CD4-positive, CD25-positive, alpha-beta regulatory T cell (primary cell): ENCODE results near the gene POLR1B. TPM values are rescaled to one million over a fixed set of nuclear protein-coding genes. Genes with fewer than 3 reads are reported as not detected.
A peak's percentile ranks its signal among the peaks of the same experiment; 100 is the strongest.
"Not testable (repeated sequence)": the region's sequence is repeated elsewhere in the genome, so short reads cannot be mapped to it uniquely, and the experiment has no call there.

ENCODE experiments used
- ATAC-seq, 2 donors: fragments of 150-1000 bp; cut with Tn5 transposase; one replicate each; pipeline ENCODE4 v1.10.0; 2021; ENCODE audit warnings: low read depth in 2 of 2, moderate number of reproducible peaks in 2 of 2, moderate library complexity in 1 of 2
- DNase-seq, 3 donors: peaks; one replicate each; pipeline versions ENCODE4 v3.0.0 to v3.0.0-alpha.2; 2012 to 2022; ENCODE audit warnings: mixed read lengths in 1 of 3
- H3K27ac ChIP-seq: one replicate; pipeline ENCODE4 v1.7.0; 2013; ENCODE audit warnings: mild to moderate bottlenecking, low read length; ENCODE audit not compliant: insufficient read depth, poor library complexity, severe bottlenecking
- H3K27me3 ChIP-seq: one replicate; pipeline ENCODE4 v1.7.0; 2013; ENCODE audit warnings: low read length; ENCODE audit not compliant: control insufficient read depth, insufficient read depth
- H3K36me3 ChIP-seq: one replicate; pipeline ENCODE4 v1.7.0; 2013; ENCODE audit warnings: mild to moderate bottlenecking, low read length, moderate library complexity; ENCODE audit not compliant: control insufficient read depth, insufficient read depth
- H3K4me1 ChIP-seq: 2 replicates; pipeline ENCODE4 v1.7.0; 2013; ENCODE audit warnings: mild to moderate bottlenecking, low read length; ENCODE audit not compliant: insufficient read depth, control insufficient read depth, poor library complexity, severe bottlenecking
- H3K4me3 ChIP-seq: one replicate; pipeline ENCODE4 v1.7.0; 2013; ENCODE audit warnings: low read depth, mild to moderate bottlenecking, low read length, moderate library complexity
- H3K9me3 ChIP-seq, 2 experiments: 1 replicate in 1 of 2; 2 replicates in 1 of 2; pipeline ENCODE4 v1.7.0; 2013; ENCODE audit warnings: low read length in 2 of 2, mild to moderate bottlenecking in 1 of 2, moderate library complexity in 1 of 2; ENCODE audit not compliant: control insufficient read depth in 2 of 2
- H3K27ac Mint-ChIP-seq, 3 donors: one replicate each; pipeline ENCODE4 v1.8.0; 2020 to 2022; ENCODE audit warnings: mild to moderate bottlenecking in 3 of 3, mixed read lengths in 3 of 3, moderate library complexity in 2 of 3
- H3K27me3 Mint-ChIP-seq: one replicate; pipeline ENCODE4 v1.8.0; 2022; ENCODE audit warnings: mild to moderate bottlenecking, mixed read lengths
- H3K36me3 Mint-ChIP-seq: one replicate; pipeline ENCODE4 v1.8.0; 2020; ENCODE audit warnings: mixed read lengths
- H3K4me1 Mint-ChIP-seq, 4 donors: one replicate each; pipeline ENCODE4 v1.8.0; 2020 to 2022; ENCODE audit warnings: mixed read lengths in 4 of 4, mild to moderate bottlenecking in 1 of 4
- H3K4me3 Mint-ChIP-seq, 4 donors: one replicate each; pipeline ENCODE4 v1.8.0; 2020 to 2022; ENCODE audit warnings: mild to moderate bottlenecking in 4 of 4, mixed read lengths in 4 of 4, moderate library complexity in 3 of 4
- H3K9me3 Mint-ChIP-seq, 7 donors: one replicate each; pipeline ENCODE4 v1.8.0; 2020 to 2022; ENCODE audit warnings: mixed read lengths in 7 of 7, mild to moderate bottlenecking in 3 of 7, moderate library complexity in 2 of 7
- polyA plus RNA-seq, 4 donors: library from polyadenylated mRNA; unstranded; fragments of 300-500 nt; fragmentation: Illumina TruSeq; gene quantifications; one replicate each; pipeline ENCODE4 v1.2.3, GENCODE V29; 2021
- total RNA-seq: library from RNA; stranded (reverse); gene quantifications from one replicate; pipeline ENCODE4 v1.2.3, GENCODE V29; 2022

POLR1B gene
- total and polyA plus RNA-seq, 5 donors from 2014 or later = 14.3 to 34.4 (median 21.7) TPM

DNA sequence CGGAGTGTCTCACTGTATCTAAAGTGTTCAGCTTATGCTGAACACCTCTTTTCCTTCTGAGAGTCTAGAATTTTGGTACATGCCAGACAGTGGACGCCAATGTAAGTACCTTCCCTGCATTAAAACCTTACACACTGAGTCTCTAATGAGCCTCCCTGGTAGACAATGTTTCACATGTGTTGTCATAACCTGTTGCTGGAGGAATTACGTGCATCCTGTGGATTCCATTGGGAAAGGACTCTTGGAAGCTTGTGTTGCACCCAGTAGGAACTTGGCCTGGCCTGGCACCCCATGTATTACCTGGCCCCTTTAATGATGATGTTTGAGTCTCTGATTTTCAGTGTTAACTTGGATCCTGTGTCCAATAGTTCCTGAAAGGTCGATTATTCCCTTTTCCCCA lies 62.7 kb downstream of the POLR1B start:
- Histone ChIP-seq H3K9me3 (no peaks in the 10 kb centered on the region), H3K4me1 (no peaks in the 10 kb centered on the region), H3K4me3 (no peak overlapping the region), H3K36me3 (no peaks in the 10 kb centered on the region), H3K27me3 (no peaks in the 10 kb centered on the region), H3K27ac (no peak overlapping the region)
- peaks cover 4% of the 10 kb centered on the region for H3K27me3 Mint-ChIP-seq
- no peaks in the 10 kb centered on the region for H3K36me3 Mint-ChIP-seq
- ATAC-seq (no peak), DNase-seq (no peak)
- peaks cover 0 to 4% (median 3%) of the 10 kb centered on the region in 4 donors for H3K4me1 Mint-ChIP-seq
- H3K9me3 Mint-ChIP-seq = no peaks in the 10 kb centered on the region
- H3K27ac Mint-ChIP-seq = no peak overlapping the region
- no peak overlapping the region for H3K4me3 Mint-ChIP-seq

DNA sequence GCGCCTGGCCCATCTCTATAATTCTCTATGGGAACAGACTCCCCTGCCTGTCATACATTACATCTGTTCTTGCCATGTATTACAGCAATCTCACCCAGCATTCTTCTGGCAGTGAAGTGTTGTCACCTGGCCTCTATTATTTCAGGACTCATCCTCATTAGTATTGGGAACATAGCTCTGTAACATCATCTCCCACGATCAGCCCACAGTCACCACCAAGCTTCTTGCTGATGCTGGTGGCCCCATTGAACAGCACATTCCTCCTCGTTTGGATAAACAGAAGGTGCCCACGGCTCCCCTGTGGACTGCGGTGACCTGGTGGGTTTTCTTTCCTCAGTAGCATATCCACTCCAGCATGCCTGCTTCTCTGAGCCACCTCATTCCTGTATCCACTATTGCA lies 63.7 kb downstream of the POLR1B start:
- Mint-ChIP-seq H3K4me3 (no peak overlapping the region), H3K9me3 (no peaks in the 10 kb centered on the region), H3K27me3 (peaks cover 4% of the 10 kb centered on the region), H3K36me3 (no peaks in the 10 kb centered on the region), H3K27ac (peak overlapping the region in 1 of 3 donors; percentile 8), H3K4me1 (no peaks in the 10 kb centered on the region)
- no peak for DNase-seq
- H3K4me3 ChIP-seq = no peak overlapping the region
- H3K27me3 ChIP-seq = no peaks in the 10 kb centered on the region
- ATAC-seq = no peak
- H3K4me1 ChIP-seq = no peaks in the 10 kb centered on the region
- H3K36me3 ChIP-seq = no peaks in the 10 kb centered on the region
- no peak overlapping the region for H3K27ac ChIP-seq
- H3K9me3 ChIP-seq = no peaks in the 10 kb centered on the region

DNA sequence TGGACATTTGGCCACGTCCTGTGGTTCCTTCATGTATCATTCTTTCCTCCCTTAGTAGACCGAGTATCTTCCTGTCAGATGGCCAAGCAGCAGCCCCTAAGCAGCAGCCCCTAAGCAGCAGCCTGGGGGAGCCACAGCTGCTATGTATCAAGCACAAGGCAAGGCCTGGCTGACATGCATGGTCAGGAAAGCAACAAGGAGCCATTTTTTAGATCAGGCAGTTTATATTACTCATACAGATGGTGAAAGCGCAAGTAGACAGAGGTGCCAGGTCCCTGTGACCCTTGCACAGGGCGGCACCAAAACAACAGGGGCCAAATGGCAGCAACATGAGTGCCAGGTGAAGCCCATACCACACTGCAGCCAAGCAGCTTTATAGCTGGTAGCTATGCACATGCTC lies 64.3 kb downstream of the POLR1B start:
- Histone ChIP-seq H3K9me3 (no peaks in the 10 kb centered on the region), H3K4me3 (no peak overlapping the region), H3K27ac (no peak overlapping the region), H3K36me3 (no peaks in the 10 kb centered on the region), H3K4me1 (no peaks in the 10 kb centered on the region), H3K27me3 (no peaks in the 10 kb centered on the region)
- peaks cover 8% of the 10 kb centered on the region for H3K27me3 Mint-ChIP-seq
- no peak for ATAC-seq
- no peaks in the 10 kb centered on the region for H3K36me3 Mint-ChIP-seq
- peak overlapping the region in 1 of 3 donors; percentile 8 for H3K27ac Mint-ChIP-seq
- no peak for DNase-seq
- no peaks in the 10 kb centered on the region for H3K4me1 Mint-ChIP-seq
- H3K9me3 Mint-ChIP-seq = no peaks in the 10 kb centered on the region
- H3K4me3 Mint-ChIP-seq = no peak overlapping the region

DNA sequence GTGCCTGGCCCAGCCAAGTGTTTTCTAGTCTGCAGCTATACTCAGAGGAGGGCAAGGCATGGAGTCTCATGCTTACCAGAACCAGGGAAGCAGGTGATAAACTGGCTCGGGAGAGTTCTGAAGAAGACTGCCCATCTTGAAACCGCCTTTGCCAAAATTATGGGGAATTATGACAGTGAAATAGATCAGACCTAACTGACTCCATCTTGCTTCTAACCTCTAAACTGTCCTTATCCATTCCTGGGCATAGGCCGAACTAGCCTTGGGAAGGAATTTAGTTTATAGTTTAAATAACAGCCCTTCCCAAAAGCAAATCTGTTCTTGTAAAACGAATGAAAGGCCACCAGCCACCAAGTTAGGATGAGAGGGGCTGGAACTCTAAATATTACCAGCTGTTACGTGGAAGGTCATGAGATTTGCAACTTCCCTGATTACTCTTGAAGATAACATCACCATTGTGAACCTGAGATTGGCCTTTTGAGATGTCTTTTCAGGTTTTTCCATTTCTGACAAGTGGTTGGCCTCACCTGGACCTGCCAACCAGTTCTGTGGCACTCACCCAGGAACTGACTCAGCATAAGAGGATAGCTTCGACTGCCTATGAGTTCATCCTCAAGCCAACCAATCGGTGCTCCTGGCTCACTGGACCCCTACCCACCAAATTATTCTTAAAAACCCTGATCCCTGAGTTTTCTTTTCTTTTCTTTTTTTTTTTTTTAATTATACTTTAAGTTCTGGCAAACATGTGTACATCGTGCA lies 65.6 kb downstream of the POLR1B start:
- H3K4me1 Mint-ChIP-seq = no peaks in the 10 kb centered on the region
- peaks cover 18% of the 10 kb centered on the region for H3K27me3 Mint-ChIP-seq
- H3K4me1 ChIP-seq = no peaks in the 10 kb centered on the region
- H3K36me3 ChIP-seq = no peaks in the 10 kb centered on the region
- ATAC-seq (no peak), DNase-seq (no peak)
- H3K9me3 ChIP-seq = no peaks in the 10 kb centered on the region
- no peaks in the 10 kb centered on the region for H3K9me3 Mint-ChIP-seq
- no peak overlapping the region for H3K27ac ChIP-seq
- H3K27me3 ChIP-seq = no peaks in the 10 kb centered on the region
- no peak overlapping the region for H3K4me3 ChIP-seq
- no peak overlapping the region for H3K27ac Mint-ChIP-seq
- no peak overlapping the region for H3K4me3 Mint-ChIP-seq
- H3K36me3 Mint-ChIP-seq = no peaks in the 10 kb centered on the region

DNA sequence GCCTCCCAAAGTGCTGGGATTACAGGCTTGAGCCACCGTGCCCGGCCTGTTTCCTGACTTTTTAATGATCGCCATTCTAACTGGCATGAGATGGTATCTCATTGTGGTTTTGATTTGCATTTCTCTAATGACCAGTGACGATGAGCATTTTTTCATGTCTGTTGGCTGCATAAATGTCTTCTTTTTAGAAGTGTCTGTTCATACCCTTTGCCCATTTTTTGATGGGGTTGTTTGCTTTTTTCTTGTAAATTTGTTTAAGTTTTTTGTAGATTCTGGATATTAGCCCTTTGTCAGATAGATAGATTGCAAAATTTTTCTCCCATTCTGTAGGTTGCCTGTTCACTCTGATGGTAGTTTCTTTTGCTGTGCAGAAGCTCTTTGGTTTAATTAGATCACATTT lies 67.1 kb downstream of the POLR1B start:
- H3K27ac Mint-ChIP-seq = not testable (repeated sequence)

DNA sequence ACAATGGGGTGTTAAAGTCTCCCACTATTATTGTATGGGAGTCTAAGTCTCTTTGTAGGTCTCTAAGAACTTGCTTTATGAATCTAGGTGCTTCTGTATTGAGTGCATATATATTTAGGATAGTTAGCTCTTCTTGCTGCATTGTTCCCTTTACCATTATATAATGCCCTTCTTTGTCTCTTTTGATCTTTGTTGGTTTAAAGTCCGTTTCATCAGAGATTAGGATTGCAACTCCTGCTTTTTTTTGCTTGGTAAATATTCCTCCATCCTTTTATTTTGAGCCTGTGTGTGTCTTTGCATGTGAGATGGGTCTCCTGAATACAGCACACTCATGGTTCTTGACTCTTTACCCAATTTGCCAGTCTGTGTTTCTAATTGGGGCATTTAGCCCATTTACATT lies 70.0 kb downstream of the POLR1B start:
- H3K36me3 ChIP-seq, H3K4me1 Mint-ChIP-seq, H3K9me3 ChIP-seq, H3K27ac Mint-ChIP-seq, H3K4me3 ChIP-seq, H3K36me3 Mint-ChIP-seq, H3K27ac ChIP-seq, H3K4me3 Mint-ChIP-seq, H3K27me3 ChIP-seq, ATAC-seq, DNase-seq, H3K4me1 ChIP-seq, H3K9me3 Mint-ChIP-seq: not testable (repeated sequence)
- H3K27me3 Mint-ChIP-seq = peaks cover 28% of the 10 kb centered on the region

More for the DNA sequence above, 67.1 kb downstream of the POLR1B start:
- not testable (repeated sequence) for H3K4me3 Mint-ChIP-seq, H3K9me3 Mint-ChIP-seq, DNase-seq, H3K27ac ChIP-seq, H3K4me1 Mint-ChIP-seq, H3K27me3 ChIP-seq, ATAC-seq, H3K4me3 ChIP-seq, H3K4me1 ChIP-seq, H3K9me3 ChIP-seq, H3K36me3 Mint-ChIP-seq, H3K36me3 ChIP-seq
- peaks cover 28% of the 10 kb centered on the region for H3K27me3 Mint-ChIP-seq

DNA sequence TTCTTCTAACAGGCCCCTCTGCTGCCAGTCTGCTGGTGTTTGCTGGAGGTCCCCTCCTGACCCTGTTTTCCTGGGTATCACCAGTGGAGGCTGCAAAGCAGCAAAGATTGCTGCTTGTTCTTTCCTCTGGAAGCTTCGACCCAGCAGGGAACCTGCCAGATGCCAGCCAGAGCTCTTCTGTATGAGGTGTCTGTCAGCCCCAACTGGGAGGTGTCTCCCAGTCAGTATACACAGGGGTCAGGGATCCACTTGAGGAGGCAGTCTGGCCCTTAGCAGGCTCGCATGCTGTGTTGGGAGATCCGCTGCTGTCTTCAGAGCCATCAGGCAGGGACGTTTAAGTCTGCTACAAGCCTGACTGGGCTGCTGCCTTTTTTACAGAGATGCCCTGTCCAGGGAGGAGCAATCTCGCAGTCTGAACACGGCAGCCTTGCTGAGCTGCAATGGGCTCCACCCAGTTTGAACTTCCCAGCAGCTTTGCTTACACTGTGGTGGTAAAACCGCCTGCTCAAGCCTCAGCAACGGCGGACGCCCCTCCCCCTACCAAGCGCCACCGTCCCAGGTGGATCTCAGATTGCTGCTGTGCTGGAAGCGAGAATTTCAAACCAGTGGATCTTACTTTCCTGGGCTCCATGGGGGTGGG lies 72.1 kb downstream of the POLR1B start:
- Histone ChIP-seq H3K36me3 (no peaks in the 10 kb centered on the region), H3K4me3 (no peak overlapping the region), H3K4me1 (no peaks in the 10 kb centered on the region), H3K9me3 (no peaks in the 10 kb centered on the region), H3K27ac (no peak overlapping the region), H3K27me3 (no peaks in the 10 kb centered on the region)
- no peak for DNase-seq
- no peaks in the 10 kb centered on the region for H3K4me1 Mint-ChIP-seq
- no peak overlapping the region for H3K4me3 Mint-ChIP-seq
- ATAC-seq = no peak
- no peak overlapping the region for H3K27ac Mint-ChIP-seq
- peaks cover 0 to 8% (median 0%) of the 10 kb centered on the region in 7 donors for H3K9me3 Mint-ChIP-seq
- peaks cover 12% of the 10 kb centered on the region for H3K36me3 Mint-ChIP-seq
- peaks cover 32% of the 10 kb centered on the region for H3K27me3 Mint-ChIP-seq

DNA sequence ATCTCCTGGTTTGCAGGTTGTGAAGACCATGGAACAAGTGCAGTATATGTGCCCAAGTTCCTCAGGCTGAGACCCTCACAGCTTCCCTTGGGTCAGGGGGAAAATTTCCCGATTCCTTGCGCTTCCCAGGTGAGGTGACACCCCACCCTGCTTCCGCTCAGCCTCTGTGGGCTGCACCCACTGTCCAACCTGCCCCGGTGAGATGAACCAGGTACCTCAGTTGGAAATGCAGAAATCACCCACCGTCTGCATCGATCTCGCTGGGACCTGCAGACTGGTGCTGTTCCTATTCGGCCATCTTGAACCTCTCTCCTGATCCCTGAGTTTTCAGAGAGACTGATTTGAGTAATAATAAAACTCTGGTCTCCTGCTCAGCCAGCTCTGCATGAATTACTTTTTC lies 72.8 kb downstream of the POLR1B start:
- H3K27me3 Mint-ChIP-seq = peaks cover 35% of the 10 kb centered on the region
- ATAC-seq = no peak
- Histone ChIP-seq H3K27me3 (no peaks in the 10 kb centered on the region), H3K4me1 (no peaks in the 10 kb centered on the region), H3K9me3 (no peaks in the 10 kb centered on the region), H3K4me3 (no peak overlapping the region), H3K27ac (no peak overlapping the region), H3K36me3 (no peaks in the 10 kb centered on the region)
- DNase-seq = no peak
- H3K4me1 Mint-ChIP-seq = no peaks in the 10 kb centered on the region
- peaks cover 0 to 8% (median 0%) of the 10 kb centered on the region in 7 donors for H3K9me3 Mint-ChIP-seq
- H3K4me3 Mint-ChIP-seq = no peak overlapping the region
- H3K27ac Mint-ChIP-seq = no peak overlapping the region
- peaks cover 12% of the 10 kb centered on the region for H3K36me3 Mint-ChIP-seq
